ENCODE results near the gene LRRC32.

DNA sequence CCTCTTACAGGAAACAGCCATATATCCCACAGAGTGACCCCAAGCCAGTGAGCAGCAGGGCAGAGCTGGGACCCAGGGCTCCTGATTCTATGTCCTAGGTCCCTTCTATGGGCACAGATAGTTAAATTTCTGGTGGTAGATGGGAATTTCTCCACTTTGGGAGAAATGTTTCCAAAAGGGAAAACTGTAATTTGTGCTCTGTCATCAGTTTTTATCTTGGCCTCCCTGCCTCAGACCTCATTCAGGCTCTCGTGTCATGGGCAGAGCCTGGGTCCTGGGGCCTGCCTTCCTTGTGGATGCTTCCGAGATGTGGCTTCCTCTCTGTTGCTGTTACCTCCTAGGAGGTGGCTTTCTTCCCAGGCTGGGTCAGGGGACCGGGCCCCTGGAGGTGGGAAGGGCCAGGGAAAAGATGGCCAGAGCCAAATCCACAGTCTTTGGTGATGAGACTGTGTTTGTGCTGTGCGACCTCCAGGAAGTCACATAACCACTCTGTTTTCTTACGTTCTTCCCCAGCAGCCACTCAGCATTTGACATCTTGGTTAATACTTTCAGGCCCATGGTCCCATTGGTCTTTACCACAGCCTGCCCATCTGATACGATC, 8.6 kb downstream of the LRRC32 start:
- no peak for TF ChIP-seq EP300 (IDR thresholded peaks at IDR 0.05)
- no peak for TF ChIP-seq CTCF (IDR thresholded peaks at IDR 0.05)
- no peak for TF ChIP-seq POLR2A (IDR thresholded peaks at IDR 0.05)
- no peak for TF ChIP-seq POLR2AphosphoS5 (IDR thresholded peaks at IDR 0.05)
